Uterus (tissue), 2 donors: ENCODE measurements around the gene PTCH2.

ENCODE experiments used
- POLR2A ChIP-seq, 2 donors: fragments of 450-650 bp; IDR thresholded peaks; one replicate each; pipeline ENCODE4 v1.6.1; 2016; ENCODE audit warnings: antibody characterized with exemption in 2 of 2, mild to moderate bottlenecking in 1 of 2, moderate library complexity in 1 of 2
- TF ChIP-seq, protein P1 (sequence below), 4 experiments: fragments of 200-600 bp in 2 of 4; fragments of 450-650 bp in 2 of 4; sonication (generic) in 2 of 4; IDR thresholded peaks; one replicate each; pipeline ENCODE4 v1.5.1; 2016 to 2019; ENCODE audit warnings: antibody characterized with exemption in 4 of 4, mild to moderate bottlenecking in 2 of 4, moderate library complexity in 1 of 4

DNA sequence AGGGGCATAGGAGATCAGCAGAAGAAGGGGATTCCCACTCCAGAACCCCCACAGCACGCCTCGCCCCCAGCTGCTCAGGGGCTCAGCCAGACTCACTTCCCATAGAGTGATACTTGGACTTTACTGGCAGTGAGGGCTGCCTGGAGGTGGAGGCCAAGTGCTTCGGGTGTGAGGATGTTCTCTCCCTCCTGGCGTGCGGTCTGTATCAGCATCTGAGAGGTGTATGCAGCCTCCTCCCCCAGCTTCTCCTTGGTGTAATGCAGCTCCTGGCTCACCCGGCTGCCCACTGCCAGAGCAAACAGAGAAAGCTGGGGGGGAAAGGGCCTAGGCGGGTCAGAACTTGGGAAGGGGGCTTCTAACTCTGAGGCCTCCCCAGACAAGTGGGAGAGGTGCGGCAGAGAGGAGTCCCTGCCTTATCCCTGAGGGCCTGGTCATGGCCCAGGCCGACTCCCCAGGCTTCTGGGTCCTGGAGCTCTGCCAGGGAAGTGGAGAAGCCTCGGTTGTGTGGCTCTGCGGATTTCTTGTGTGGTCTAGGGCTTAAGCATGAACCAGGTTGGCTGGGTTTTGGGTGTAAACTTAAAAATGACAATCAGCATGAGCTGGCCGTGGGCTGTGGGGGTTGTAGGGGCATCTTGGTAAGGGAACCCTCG, 10.9 kb downstream of the PTCH2 start:
- TF ChIP-seq, protein P1, sequence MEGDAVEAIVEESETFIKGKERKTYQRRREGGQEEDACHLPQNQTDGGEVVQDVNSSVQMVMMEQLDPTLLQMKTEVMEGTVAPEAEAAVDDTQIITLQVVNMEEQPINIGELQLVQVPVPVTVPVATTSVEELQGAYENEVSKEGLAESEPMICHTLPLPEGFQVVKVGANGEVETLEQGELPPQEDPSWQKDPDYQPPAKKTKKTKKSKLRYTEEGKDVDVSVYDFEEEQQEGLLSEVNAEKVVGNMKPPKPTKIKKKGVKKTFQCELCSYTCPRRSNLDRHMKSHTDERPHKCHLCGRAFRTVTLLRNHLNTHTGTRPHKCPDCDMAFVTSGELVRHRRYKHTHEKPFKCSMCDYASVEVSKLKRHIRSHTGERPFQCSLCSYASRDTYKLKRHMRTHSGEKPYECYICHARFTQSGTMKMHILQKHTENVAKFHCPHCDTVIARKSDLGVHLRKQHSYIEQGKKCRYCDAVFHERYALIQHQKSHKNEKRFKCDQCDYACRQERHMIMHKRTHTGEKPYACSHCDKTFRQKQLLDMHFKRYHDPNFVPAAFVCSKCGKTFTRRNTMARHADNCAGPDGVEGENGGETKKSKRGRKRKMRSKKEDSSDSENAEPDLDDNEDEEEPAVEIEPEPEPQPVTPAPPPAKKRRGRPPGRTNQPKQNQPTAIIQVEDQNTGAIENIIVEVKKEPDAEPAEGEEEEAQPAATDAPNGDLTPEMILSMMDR (IDR thresholded peaks at IDR 0.05), result no peak
- no peak for TF ChIP-seq POLR2A (IDR thresholded peaks at IDR 0.05)
